NCI-H1048 (cell line): ENCODE measurements around the gene MFAP3.
"Not testable (repeated sequence)": the region's sequence is repeated elsewhere in the genome, so short reads cannot be mapped to it uniquely, and the experiment has no call there.

Experiments used
- DNase-seq: peaks from one replicate; lab custom pipeline; 2025; lab: John Stamatoyannopoulos, UW

The MFAP3 gene

DNA sequence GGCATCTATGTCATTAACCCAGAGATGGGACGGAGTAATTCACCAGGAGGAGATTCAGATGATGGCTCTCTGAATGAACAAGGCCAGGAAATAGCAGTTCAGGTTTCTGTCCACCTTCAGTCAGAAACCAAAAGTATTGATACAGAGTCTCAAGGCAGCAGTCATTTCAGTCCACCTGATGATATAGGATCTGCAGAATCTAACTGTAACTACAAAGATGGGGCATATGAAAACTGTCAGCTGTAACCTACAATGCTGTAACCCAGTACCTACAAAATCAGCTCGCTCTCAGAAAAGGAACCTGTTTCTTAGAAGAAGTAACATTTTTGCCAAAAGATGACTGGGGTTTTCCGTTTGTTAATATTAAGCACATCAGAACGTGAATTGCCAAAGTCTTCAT lies 14.7 kb downstream of the MFAP3 start:
- DNase-seq, result no peak

DNA sequence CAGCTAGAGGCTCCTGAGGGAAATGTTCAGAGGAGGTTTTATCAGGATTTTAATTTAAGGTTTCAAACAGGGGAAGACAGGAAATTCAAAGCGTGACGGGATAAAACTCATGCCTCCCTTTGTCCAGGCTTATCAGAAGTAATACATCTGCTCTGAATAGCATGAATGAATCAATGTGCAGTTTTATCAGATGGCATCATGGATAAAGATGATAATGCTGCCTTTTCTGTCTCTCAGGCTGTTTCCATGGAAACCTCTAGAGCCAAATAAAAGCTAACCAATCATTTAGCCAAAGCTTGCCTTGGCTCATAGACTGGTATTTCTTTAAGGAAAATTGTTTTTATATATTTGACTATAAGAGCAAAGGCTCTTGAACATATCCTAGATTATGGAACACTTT lies 16.4 kb downstream of the MFAP3 start:
- no peak for DNase-seq

DNA sequence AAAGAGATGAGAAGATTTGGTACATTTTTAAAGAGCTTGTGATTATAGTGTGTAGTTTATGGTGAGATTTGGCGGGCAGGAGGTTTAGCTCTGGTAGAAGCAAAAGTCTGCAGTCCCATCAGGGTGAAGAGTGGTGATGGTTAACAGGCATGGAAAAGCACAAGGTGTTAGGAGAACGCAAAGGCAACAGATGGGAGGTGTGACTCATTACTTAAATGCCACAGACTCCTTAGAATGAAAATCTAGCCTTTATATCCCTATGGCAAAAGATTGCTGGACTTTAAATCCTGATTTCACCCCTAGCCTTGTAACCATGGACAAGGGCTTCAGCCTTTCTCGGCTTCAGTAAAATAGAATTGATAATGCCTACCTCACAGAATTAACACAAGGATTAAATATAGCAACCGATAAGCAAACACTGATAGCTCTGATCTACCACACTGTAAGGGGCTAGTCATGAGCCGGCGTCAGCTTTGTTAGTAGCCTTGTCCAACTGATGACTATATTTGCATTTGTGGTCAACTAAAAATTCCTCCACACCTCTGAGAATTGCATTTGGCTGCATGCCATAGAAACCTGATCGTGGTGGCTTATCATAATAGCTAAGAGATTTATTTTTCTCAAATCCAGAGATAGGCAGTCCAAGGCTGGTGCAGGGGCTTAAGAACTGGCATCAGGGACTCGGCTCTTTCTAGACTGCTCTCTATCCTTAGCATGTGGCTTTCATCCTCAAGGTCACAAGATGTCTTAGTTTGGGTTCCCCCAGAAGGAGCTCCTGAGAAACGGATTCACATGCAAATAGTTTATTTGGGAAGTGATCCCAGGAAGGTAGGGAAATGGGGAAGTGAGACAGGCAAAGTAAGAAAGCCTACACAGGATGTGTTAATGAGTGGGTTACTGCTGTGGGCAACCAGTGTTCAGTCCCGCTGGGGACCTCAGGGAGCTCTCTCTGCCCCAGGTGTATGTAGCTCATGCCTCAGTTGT lies 19.6 kb downstream of the MFAP3 start:
- DNase-seq, result peak; percentile 85

DNA sequence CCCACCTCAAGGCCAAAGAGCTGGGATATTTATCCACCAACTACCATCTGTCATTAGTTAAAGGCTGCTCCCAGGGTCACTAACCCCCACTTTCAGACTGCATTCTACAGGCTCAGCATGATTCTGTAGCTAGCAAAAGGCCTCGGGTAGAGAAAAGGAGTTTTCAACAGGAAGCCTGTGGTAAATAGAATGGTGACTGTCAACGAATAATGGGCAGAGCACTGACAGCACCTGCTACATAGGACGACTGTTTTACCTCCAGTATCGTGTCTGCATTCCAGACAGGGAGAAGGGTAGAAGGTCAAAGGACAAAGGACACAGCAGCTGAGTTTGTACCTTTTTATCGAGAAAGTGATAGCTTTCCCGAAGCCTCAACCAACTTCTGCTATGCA lies 20.3 kb downstream of the MFAP3 start:
- DNase-seq, result no peak

DNA sequence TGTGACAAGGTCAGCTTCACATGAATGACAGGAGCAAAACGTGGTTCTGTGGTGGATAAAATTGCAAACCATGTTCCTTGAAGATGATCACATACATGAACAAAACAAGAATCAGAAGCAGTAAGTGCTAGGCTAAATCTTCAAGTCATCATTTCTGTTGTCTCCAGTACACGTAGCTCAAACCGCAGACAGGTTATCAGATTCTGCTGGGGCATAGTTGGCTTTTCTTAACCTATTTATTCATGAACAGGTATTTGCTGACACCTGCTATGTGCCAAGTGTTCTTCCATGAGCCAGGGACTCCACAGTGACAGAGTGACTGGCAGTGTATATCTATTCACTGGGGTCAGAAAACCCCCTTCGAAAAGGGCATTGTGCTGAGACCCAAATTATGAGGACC lies 20.8 kb downstream of the MFAP3 start:
- no peak for DNase-seq

DNA sequence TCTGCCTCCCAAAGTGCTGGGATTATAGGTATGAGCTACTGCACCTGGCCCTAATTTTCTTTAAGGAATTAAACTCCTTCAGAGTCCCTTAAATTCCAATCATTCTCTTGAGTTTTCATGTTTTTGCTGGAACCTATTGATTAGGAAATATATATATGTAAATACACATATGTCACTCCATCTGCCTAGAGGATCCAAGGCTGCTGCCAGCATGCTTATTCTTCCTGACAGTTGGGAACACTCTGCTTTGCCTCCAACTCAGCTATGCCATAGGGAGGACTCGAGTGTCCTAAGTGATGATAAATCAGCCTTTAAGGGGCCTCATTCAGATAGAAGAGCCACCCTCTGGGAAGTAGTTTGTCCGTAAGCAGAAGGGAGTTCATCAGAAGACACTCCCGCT lies 21.8 kb downstream of the MFAP3 start:
- no peak for DNase-seq

DNA sequence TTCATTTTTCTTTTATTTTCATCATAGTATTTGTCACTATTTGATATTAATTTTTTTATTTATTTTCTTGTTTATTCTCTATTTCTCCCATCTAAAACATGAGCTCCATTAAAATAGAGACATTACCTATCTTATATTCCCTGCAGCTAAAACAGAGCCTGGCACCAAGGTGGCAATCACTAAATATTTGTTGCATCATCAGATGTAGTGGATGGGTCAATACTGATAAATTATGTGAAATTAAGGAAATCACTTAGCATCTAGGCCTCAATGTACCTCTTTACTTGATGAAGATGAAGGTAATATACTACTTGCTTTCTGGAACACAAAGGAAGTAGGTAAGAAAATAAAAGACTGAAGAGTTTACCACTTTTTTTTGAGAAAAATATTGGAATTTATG lies 24.6 kb downstream of the MFAP3 start:
- DNase-seq, result no peak

DNA sequence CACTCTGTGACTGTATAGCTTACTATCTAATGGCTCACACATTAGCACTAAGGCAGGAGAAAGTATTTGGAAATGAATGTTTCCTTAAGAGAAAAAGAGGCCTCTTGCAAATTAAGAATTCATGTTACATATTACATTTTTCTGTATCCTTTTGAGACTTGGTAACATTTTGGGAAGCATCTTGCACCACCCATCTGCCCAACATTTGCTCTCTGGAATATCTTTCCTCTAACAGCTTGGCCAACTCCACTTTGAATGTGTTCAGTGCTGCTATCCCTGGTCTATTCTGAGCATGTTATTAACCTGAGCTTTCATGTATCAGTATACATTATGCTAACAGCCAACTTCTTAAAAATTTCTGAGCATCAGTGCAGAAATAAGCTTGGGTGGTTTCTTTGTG lies 27.2 kb downstream of the MFAP3 start:
- no peak for DNase-seq

DNA sequence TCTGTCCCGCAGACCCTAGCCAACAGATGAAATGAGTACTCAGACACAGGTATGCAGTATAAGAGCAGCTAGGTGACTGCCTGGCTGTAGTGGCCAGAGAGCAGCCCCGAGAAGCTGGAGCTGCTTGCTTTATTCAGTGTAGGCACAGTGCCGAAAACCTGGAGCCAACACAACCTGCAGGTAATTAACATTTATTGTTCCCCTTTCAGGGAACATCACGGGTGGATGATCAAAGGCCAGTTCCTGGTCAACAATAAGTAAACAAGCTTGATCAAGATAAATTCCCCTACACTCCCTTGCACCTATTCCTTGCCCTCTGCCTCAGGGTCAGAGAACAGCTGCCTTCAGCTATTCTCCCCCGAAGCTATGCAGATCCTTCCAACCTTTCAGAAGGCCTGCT lies 31.1 kb downstream of the MFAP3 start:
- not testable (repeated sequence) for DNase-seq

DNA sequence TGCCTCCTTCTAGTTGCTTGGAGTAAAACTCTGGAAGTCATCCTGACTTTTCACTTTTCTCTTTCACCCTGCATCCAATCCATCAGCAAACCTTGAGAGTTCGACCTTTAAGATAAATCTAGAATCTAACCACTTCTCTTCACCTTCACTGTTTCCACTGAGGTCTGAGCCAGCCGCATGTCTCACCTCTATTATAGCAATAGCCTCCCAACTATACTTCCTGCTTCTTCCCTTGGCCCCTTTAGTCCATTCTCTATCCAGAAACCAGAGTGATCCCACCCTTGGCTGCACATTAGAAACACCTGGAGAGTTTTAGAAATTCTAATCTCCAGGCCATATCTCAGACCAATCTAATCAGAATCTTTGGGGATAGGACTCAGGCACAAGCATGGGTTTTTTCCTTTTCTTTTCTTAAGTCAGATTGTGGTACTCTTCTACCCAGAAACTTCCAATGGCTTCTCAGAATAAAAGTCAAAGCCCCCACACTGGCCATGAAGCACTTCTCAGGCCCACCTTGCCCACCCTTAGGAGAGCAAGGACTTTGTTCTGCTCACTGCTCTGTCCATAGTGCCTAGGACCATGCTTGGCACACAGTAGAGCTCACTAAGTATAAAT lies 33.1 kb downstream of the MFAP3 start:
- no peak for DNase-seq

DNA sequence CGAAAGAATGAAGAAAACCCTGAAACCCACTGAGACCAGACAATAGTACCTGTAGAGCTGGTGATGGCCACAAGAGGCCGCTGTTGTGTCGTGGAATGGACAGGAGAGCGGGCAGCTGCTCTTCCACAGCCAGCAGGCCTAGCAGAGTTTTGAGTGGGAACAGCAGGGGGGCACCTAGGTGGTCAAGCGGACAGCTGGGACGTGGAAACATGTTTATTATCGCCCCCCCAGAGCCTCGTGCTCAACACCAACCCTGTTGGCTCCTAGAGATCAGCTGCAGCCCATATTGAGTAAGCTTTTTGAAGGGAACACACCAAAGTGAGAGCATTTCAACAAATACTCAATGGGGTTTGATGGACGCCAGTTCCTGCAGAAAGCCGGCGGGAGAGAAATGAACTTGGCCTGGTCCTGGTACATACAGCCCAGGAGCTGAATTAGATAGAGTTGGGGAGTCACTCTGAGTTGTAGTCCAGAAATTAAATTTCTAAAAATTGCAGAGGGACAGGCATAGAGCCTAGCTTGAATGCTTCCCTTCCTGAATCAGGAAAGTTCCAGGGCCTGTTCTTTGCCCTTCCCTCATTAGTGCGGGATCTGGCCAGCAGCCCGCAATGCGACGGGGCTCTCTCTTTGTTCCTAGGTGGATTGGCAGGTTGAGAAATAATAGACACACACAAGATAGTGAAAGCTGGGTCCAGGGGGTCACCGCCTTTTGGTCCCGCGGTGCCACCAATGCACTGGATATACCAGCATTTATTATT lies 33.8 kb downstream of the MFAP3 start:
- DNase-seq, result no peak

DNA sequence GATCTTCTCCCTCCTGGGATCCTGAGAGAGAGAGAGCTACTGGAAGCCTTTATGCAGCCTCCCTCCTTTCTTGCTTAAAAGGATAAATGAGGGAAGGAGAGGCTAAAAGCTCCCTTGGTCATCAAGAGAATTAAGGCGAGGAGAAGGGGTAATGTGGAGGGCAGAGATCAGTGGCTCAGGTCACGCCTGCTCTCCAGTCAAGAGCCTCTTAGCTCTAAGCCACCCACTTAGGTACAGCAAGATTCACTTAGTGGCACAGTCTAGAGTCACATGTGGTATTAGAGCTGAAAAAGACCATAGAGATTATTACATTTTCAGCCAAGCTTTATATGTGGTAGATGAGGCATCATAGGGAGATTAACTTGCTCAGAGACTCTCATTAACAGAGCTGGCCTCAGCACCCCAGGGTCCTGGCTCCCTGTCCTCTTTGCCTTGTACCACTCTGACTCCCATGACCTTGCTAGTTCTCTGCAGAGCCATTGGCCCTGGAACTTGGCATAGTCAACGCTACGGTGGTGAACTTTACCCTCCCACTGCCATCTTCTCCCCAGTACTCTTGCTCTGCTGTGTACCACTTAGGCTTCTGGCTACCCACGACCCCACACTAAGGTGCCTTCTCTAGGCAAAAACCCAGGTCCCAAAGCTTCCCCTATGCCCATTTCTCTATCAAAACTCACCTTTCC lies 37.6 kb downstream of the MFAP3 start:
- DNase-seq, result no peak

DNA sequence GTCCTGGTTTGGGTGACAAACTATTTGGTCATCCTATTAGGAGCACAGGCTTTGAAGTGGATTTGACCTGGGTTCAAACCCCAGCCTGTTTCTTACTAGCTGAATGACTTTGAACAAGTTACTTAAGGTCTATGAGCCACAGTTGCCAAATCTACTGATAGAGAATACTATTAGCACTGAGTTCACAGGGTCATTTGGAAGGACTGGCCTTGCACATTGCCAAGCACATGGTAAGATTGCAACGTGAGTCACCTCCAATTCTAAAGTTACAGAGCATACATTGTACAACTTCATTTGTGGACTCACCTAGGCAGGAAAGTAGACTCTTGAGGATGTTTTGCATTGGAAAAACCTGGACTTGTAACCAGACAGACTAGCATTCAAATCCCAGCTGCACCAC lies 38.9 kb downstream of the MFAP3 start:
- DNase-seq, result no peak

DNA sequence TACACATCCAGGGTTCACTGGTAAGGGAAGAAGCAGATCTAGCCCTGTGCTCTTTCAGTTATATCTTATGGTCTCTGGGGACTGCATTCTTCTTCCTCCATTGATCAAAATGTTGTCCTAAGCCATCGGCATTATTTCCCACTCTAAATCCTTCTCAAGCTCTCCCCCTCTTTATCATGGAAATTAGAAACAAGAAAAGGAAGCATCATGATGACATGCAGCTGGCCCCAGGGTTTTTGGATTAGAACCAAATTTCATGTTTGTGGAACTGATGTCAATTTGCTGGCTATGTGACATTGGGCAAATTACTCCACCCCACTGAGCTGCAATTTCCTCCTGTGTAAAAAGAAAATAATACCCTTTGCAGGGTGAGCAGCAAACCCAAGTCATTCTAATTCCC lies 39.5 kb downstream of the MFAP3 start:
- DNase-seq, result no peak

DNA sequence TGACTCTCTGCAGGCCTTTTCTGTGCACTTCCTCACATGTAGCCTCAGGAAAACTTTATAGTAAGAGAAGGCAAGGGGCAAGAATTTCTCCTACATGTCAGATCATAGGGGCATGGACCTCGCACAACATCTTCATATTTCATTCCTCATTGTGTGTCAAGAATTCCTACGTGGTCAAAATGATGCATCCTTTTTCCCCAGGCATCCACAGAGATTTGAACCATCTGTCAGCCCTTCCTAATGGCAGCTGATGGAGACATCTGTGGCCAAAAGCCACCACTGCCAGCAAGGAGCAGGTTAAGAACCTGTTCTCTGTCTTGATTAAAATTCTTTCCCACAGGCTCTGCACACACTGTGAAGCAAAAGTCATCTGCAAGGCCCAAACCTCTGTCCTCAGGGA lies 42.5 kb downstream of the MFAP3 start:
- no peak for DNase-seq

DNA sequence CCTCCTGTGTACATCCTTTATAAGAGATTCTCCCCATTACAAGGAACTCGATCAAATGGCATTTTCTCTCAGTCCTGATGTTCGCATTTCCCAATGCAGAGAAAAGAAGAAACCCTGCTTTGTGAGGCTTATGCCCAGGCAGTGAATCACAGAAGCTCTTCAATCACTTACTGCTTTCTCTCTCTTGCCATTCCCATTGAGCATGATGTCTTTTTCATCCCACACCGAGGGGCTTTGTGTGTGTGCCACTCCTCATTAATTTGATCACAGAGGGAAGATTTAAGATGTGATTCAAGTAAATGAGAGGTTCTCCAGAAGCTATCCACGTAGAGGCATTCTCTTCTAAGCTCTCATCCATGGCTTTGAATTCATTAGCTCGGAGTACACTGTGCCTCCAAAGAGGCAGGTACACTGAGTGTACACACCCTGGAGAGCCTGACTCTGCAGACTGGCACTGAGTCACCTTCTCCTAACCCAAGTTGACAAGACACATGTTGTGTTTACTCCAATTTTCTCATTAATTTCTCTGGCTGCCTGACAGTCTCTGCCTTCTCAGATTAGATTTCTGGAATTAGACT lies 45.4 kb downstream of the MFAP3 start:
- no peak for DNase-seq

DNA sequence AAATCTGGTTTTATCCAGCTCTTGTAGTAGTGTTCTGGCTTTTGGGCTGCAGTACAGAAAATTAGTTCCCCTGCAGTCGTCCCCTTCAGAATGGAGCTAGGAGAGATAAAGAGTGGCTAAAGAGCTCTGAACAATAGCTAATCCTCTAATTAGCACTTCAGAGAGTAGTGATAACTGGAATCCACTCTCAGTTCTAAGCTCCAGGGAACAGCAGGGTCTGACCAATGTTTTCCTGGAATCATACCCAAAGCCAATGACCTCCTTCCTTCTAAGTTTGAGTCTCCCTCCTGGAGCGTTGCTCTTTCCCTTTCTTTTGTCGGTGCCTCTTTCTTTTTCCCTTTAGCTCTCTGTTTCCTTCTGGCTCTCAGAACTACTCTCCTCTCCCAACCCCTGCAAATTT lies 47.4 kb downstream of the MFAP3 start:
- no peak for DNase-seq

DNA sequence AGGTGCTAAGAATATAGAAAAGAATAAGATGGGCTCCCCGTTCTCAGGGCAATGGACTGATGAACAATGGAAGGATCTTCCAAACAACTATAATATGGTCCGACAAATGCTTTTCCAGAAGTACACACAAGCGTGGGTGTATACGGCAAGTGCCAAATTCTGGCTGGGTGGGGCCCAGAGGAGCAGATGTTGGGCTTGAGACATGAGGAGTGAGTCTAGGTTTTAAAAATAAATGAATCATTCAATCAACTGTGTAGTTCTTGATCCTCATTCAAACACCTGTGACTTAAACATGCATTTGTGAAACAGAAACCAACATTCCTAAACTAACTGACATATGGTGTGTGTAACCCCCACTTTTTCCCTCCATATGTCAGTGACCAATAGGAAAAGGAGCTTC lies 47.9 kb downstream of the MFAP3 start:
- DNase-seq, result no peak

DNA sequence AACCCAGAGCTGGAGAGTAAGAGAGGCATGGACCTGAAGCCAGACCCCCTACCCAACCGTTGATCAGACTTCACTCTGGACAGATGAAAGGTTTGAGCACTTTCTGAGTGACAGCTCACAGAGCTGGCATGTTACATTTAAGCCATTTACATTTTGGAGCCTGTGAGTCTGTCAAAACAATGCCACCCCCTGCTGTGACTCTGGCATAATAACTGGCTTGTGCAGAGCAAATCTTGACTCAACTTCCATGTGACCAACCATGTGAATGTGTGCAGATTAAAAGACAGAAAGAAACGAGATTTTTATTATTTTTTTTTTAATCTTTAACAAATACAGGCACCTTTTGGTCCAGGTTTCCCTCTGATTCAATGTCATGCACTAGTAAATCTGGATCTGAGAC lies 48.5 kb downstream of the MFAP3 start:
- DNase-seq, result no peak

DNA sequence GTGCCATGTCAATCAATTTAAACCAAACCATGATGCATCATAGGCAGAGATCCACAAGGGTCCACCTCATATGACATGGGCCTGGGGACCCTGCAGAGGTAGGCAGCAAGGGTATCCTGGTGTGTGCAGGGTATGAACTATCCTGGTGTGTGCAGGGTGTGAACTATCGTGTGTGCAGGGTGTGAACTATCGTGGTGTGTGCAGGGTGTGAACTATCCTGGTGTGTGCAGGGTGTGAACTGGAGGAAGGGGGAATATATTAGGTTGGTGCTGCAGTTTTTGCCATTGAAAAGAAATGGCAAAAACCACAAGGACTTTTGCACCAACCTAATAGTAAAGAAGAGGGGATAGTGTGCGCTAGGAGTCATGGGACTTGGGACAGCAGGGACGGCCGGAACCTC lies 50.0 kb downstream of the MFAP3 start:
- DNase-seq, result no peak

DNA sequence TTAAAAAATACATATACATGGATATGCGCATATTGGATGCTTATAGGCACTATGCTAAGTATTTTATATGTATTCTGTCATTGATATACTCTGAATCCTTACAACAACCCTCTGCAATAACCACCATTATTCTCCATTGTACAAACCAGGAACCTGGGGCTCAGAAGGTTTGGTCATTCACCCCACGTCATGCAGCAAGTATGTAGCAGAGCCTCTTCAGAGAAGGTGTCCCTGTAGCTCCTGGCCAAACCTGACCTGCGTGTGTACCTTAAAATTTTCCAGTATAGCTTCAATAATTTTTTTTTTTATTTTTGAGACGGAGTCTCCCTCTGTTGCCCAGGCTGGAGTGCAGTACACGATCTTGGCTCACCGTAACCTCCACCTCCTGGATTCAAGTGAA lies 51.9 kb downstream of the MFAP3 start:
- DNase-seq, result no peak
